ENCODE results near the gene GGPS1. TPM values are rescaled to one million over a fixed set of nuclear protein-coding genes. Genes with fewer than 3 reads are reported as not detected.

Gene GGPS1
- total RNA-seq, 1 experiment from 2014 or later: 40.4 TPM

GRCh38 chr1:235313262-235313661, 15.1 kb upstream of the GGPS1 start:
- BruUV-seq (replicated peaks): no TSS peak
- Mint-ChIP-seq H3K4me1 (ENCODE audit: low read depth, unreplicated experiment) (no peaks in the 10 kb centered on the region), H3K27me3 (ENCODE audit: insufficient read depth, unreplicated experiment) (no peaks in the 10 kb centered on the region), H3K4me3 (ENCODE audit: unreplicated experiment) (no peak overlapping the region), H3K9me3 (ENCODE audit: unreplicated experiment) (no peaks in the 10 kb centered on the region), H3K27ac (ENCODE audit: unreplicated experiment) (no peak overlapping the region), H3K36me3 (ENCODE audit: insufficient read depth, unreplicated experiment) (peaks cover 6% of the 10 kb centered on the region)
- Histone ChIP-seq H3K36me3 (ENCODE audit: control insufficient read depth, insufficient read depth, low read length) (no peaks in the 10 kb centered on the region; the same call in 1 of the 2 replicates), H3K4me1 (no peaks in the 10 kb centered on the region), H3K4me3 (ENCODE audit: low read depth, low read length) (no peak overlapping the region), H3K9me3 (no peaks in the 10 kb centered on the region), H3K27me3 (replicated peaks; ENCODE audit: control insufficient read depth, insufficient read depth, low read length) (no peaks in the 10 kb centered on the region)
- POLR2A ChIA-PET: no interaction called here
- no peak for TF ChIP-seq CTCF (IDR thresholded peaks at IDR 0.05; ENCODE audit: insufficient read depth in 1 of 2, low read depth in 1 of 2, low read length in 1 of 2, severe bottlenecking in 1 of 2, unreplicated experiment in 1 of 2)
- no peak for DNase-seq
- CTCF ChIA-PET: no interaction called here
- intact Hi-C loops (cut with micrococcal nuclease; ENCODE audit: unreplicated experiment): no loop called here

DNA sequence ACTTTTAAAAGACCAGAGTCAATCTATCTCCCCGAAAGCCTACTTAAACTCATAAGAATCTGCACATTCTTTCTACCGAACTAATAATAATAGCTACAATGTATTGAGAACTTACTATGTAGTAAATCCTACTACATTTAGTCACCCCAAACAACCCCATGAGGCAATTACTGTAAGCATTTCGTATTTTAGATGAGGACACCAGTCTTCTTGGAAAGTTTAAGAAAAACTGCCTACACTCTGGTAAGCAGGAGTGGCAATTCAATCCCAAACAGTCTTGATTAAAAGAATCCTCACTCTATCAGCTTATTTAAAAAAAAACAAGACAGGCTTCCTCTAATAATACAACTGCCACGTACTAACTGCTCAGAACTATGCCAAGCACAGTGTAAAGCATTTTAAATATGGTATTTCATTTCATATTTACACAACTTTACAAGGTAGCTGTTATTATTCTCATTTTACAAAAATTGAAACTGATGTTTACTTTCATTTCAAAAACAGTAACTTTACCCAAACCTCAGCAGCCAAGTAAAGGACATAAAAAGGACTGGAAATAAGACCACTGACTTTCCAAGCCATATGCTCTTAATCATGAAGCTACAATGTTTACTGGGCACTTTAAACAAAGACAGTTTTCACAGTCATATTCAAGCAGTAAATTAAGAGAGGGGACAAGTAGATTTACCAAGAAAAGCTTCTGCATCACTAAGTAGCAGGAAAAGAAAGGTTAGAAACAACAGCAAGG, 14.3 kb upstream of the GGPS1 start:
- no peak for TF ChIP-seq CTCF (IDR thresholded peaks at IDR 0.05; ENCODE audit: insufficient read depth in 1 of 2, low read depth in 1 of 2, low read length in 1 of 2, severe bottlenecking in 1 of 2, unreplicated experiment in 1 of 2)
- no peak for DNase-seq
- H3K27me3 Mint-ChIP-seq (ENCODE audit: insufficient read depth, unreplicated experiment): no peaks in the 10 kb centered on the region
- no peak overlapping the region for H3K27ac Mint-ChIP-seq (ENCODE audit: unreplicated experiment)
- H3K9me3 ChIP-seq: no peaks in the 10 kb centered on the region
- H3K4me1 Mint-ChIP-seq (ENCODE audit: low read depth, unreplicated experiment): no peaks in the 10 kb centered on the region
- peaks cover 14% of the 10 kb centered on the region for H3K36me3 Mint-ChIP-seq (ENCODE audit: insufficient read depth, unreplicated experiment)
- CTCF ChIA-PET: no interaction called here
- no peaks in the 10 kb centered on the region for H3K9me3 Mint-ChIP-seq (ENCODE audit: unreplicated experiment)
- BruUV-seq (replicated peaks): no TSS peak
- intact Hi-C loops (cut with micrococcal nuclease; ENCODE audit: unreplicated experiment): no loop called here
- no peak overlapping the region for H3K4me3 ChIP-seq (ENCODE audit: low read depth, low read length)
- H3K4me3 Mint-ChIP-seq (ENCODE audit: unreplicated experiment): no peak overlapping the region
- no peaks in the 10 kb centered on the region for H3K4me1 ChIP-seq
- no peaks in the 10 kb centered on the region; the same call in 1 of the 2 replicates for H3K36me3 ChIP-seq (ENCODE audit: control insufficient read depth, insufficient read depth, low read length)
- POLR2A ChIA-PET: no interaction called here
- no peaks in the 10 kb centered on the region for H3K27me3 ChIP-seq (replicated peaks; ENCODE audit: control insufficient read depth, insufficient read depth, low read length)

DNA sequence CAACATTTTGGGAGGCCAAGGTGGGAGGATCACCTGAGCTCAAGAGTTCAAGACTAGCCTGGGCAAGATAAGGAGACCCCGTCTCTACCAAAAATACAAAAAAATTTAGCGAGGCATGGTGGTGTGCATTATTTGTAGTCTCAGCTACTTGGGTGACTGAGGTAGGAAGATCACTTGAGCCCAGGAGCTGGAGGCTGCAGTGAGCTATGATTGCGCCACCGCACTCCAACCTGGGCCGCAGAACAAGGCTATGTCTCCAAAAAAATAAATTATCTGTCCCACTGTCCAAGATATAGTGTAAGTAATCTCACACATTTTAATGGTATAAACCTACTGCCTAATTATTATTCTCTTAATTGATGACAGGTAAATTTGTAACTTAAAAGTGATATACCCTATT, 13.2 kb upstream of the GGPS1 start:
- H3K4me1 Mint-ChIP-seq (ENCODE audit: low read depth, unreplicated experiment): no peaks in the 10 kb centered on the region
- Histone ChIP-seq H3K27me3 (replicated peaks; ENCODE audit: control insufficient read depth, insufficient read depth, low read length) (no peaks in the 10 kb centered on the region), H3K4me1 (no peaks in the 10 kb centered on the region), H3K36me3 (ENCODE audit: control insufficient read depth, insufficient read depth, low read length) (no peaks in the 10 kb centered on the region; the same call in 1 of the 2 replicates), H3K9me3 (no peaks in the 10 kb centered on the region), H3K4me3 (ENCODE audit: low read depth, low read length) (no peak overlapping the region)
- peaks cover 23% of the 10 kb centered on the region for H3K36me3 Mint-ChIP-seq (ENCODE audit: insufficient read depth, unreplicated experiment)
- H3K27me3 Mint-ChIP-seq (ENCODE audit: insufficient read depth, unreplicated experiment): no peaks in the 10 kb centered on the region
- no peak for DNase-seq
- intact Hi-C loops (cut with micrococcal nuclease; ENCODE audit: unreplicated experiment): no loop called here
- H3K4me3 Mint-ChIP-seq (ENCODE audit: unreplicated experiment): no peak overlapping the region
- no TSS peak for BruUV-seq (replicated peaks)
- CTCF ChIA-PET: no interaction called here
- POLR2A ChIA-PET: interaction anchor here (0.6 kb wide), 1 partner anchor 90 kb away, joined by 16 read pairs; no protein-coding TSS in a partner anchor
- TF ChIP-seq CTCF (IDR thresholded peaks at IDR 0.05; ENCODE audit: insufficient read depth in 1 of 2, low read depth in 1 of 2, low read length in 1 of 2, severe bottlenecking in 1 of 2, unreplicated experiment in 1 of 2): no peak
- no peak overlapping the region for H3K27ac Mint-ChIP-seq (ENCODE audit: unreplicated experiment)
- H3K9me3 Mint-ChIP-seq (ENCODE audit: unreplicated experiment): no peaks in the 10 kb centered on the region

Measured in Caco-2 (cell line).